H1 (cell line): Measurements from ENCODE around the gene PGAM5. TPM values are rescaled to one million over a fixed set of nuclear protein-coding genes. Genes with fewer than 3 reads are reported as not detected.

ENCODE experiments used
- CTCF ChIA-PET: fragments of 300-600 bp; sonication (Branson Sonifier 250); formaldehyde crosslinking; loops from one replicate; lab custom pipeline; 2021; ENCODE audit not compliant: partially characterized antibody; lab: Charles Lee
- POLR2A ChIA-PET: fragments of 300-600 bp; sonication (Branson Sonifier 250); formaldehyde crosslinking; loops from one replicate; lab custom pipeline; 2021; ENCODE audit warnings: inconsistent platforms; ENCODE audit not compliant: partially characterized antibody; lab: Charles Lee
- DNase-seq, 2 experiments: peaks; one replicate each; pipeline versions ENCODE4 v3.0.0 to v3.0.0-alpha.2; 2010 to 2022; ENCODE audit warnings: low spot score in 2 of 2, low read depth in 1 of 2, mixed read lengths in 1 of 2
- FAIRE-seq: peaks from 2 replicates; lab custom pipeline; 2011; peaks lifted over from hg19 to GRCh38; lab: Jason Lieb, UNC
- H2AFZ ChIP-seq: 2 replicates; pipeline ENCODE4 v1.8.1; 2012; ENCODE audit warnings: low read length, inconsistent platforms
- H2AK5ac ChIP-seq: 2 replicates; pipeline ENCODE4 v1.6.1; 2013; ENCODE audit warnings: low read depth, low read length
- H2BK120ac ChIP-seq: replicated peaks from 2 replicates; pipeline ENCODE3; 2013; ENCODE audit warnings: low read depth, low read length, inconsistent platforms
- H2BK12ac ChIP-seq: 2 replicates; pipeline ENCODE4 v1.6.1; 2013; ENCODE audit warnings: low read depth, low read length
- H2BK15ac ChIP-seq: 2 replicates; pipeline ENCODE4 v1.6.1; 2013; ENCODE audit warnings: low read length
- H2BK20ac ChIP-seq: 2 replicates; pipeline ENCODE4 v1.6.1; 2013; ENCODE audit warnings: low read length
- H2BK5ac ChIP-seq: 2 replicates; pipeline ENCODE4 v1.6.1; 2013; ENCODE audit warnings: low read depth, low read length
- H3K14ac ChIP-seq: 2 replicates; pipeline ENCODE4 v1.6.1; 2013; ENCODE audit warnings: inconsistent platforms; ENCODE audit not compliant: insufficient read length
- H3K18ac ChIP-seq: 2 replicates; pipeline ENCODE4 v1.6.1; 2013; ENCODE audit warnings: low read length; ENCODE audit errors: extremely low read depth
- H3K23ac ChIP-seq: 2 replicates; pipeline ENCODE4 v1.6.1; 2013; ENCODE audit warnings: inconsistent platforms; ENCODE audit not compliant: insufficient read length
- H3K23me2 ChIP-seq: 2 replicates; pipeline ENCODE4 v1.6.1; 2013; ENCODE audit warnings: low read depth, low read length
- H3K27ac ChIP-seq: 2 replicates; pipeline ENCODE4 v1.6.1; 2011; ENCODE audit warnings: low read depth, low read length, inconsistent platforms
- H3K27me3 ChIP-seq, 4 experiments: replicated peaks in 1 of 4; 1 replicate in 1 of 4; 2 replicates in 3 of 4; pipeline versions ENCODE4 v1.6.1 to v1.8.1; 2011 to 2013; ENCODE audit warnings: low read length in 3 of 4, mild to moderate bottlenecking in 3 of 4, inconsistent platforms in 2 of 4, mixed read lengths in 2 of 4, moderate library complexity in 1 of 4; ENCODE audit not compliant: control insufficient read depth in 3 of 4, insufficient read depth in 3 of 4; ENCODE audit errors: extremely low read depth in 1 of 4
- H3K36me3 ChIP-seq, 4 experiments: 2 replicates each; pipeline versions ENCODE4 v1.6.1 to v1.8.1; 2011 to 2013; ENCODE audit warnings: mild to moderate bottlenecking in 4 of 4, low read length in 3 of 4, moderate library complexity in 2 of 4, control low read depth in 1 of 4, inconsistent platforms in 1 of 4; ENCODE audit not compliant: insufficient read depth in 4 of 4, control insufficient read depth in 2 of 4
- H3K4ac ChIP-seq: replicated peaks from 2 replicates; pipeline ENCODE3; 2013; ENCODE audit warnings: low read length, low read depth, mixed read lengths, inconsistent platforms; ENCODE audit not compliant: insufficient read length
- H3K4me1 ChIP-seq, 4 experiments: replicated peaks in 1 of 4; 1 replicate in 1 of 4; 2 replicates in 3 of 4; pipeline versions ENCODE4 v1.6.1 to v1.8.1; 2011 to 2013; ENCODE audit warnings: low read length in 3 of 4, inconsistent platforms in 2 of 4, mixed read lengths in 1 of 4; ENCODE audit not compliant: insufficient read depth in 4 of 4, control insufficient read depth in 3 of 4
- H3K4me2 ChIP-seq, 2 experiments: 2 replicates each; pipeline versions ENCODE4 v1.6.1 to v1.8.1; 2011 to 2013; ENCODE audit warnings: low read depth in 2 of 2, low read length in 2 of 2, control low read depth in 1 of 2, inconsistent platforms in 1 of 2, mild to moderate bottlenecking in 1 of 2; ENCODE audit not compliant: insufficient read depth in 1 of 2
- H3K4me3 ChIP-seq, 4 experiments: fragments of 200-600, 300-600 bp in 1 of 4; sonication (generic), shearing (Covaris generic), sonication (Bioruptor Twin) in 1 of 4; 2 replicates each; pipeline versions ENCODE4 v1.5.1 to v1.8.1; 2011 to 2016; ENCODE audit warnings: low read length in 4 of 4, low read depth in 3 of 4, control low read depth in 2 of 4, inconsistent platforms in 2 of 4, mild to moderate bottlenecking in 2 of 4, mixed read lengths in 1 of 4, moderate library complexity in 1 of 4; ENCODE audit not compliant: insufficient read depth in 2 of 4; ENCODE audit errors: extremely low read depth in 1 of 4
- H3K56ac ChIP-seq: replicated peaks from 2 replicates; pipeline ENCODE3; 2013; ENCODE audit warnings: low read depth, mild to moderate bottlenecking, mixed read lengths, low read length, inconsistent platforms; ENCODE audit not compliant: insufficient read length
- H3K79me1 ChIP-seq: 2 replicates; pipeline ENCODE4 v1.6.1; 2013; ENCODE audit warnings: low read depth, low read length, control low read depth
- H3K79me2 ChIP-seq, 2 experiments: 2 replicates each; pipeline versions ENCODE4 v1.6.1 to v1.8.1; 2012 to 2013; ENCODE audit warnings: low read length in 2 of 2, mild to moderate bottlenecking in 2 of 2, inconsistent platforms in 1 of 2; ENCODE audit not compliant: insufficient read depth in 2 of 2, control insufficient read depth in 1 of 2
- H3K9ac ChIP-seq, 4 experiments: replicated peaks in 1 of 4; 1 replicate in 1 of 4; 2 replicates in 3 of 4; pipeline versions ENCODE4 v1.6.1 to v1.8.1; 2011 to 2013; ENCODE audit warnings: low read depth in 3 of 4, low read length in 3 of 4, control low read depth in 2 of 4, mild to moderate bottlenecking in 2 of 4, moderate library complexity in 2 of 4, inconsistent platforms in 1 of 4; ENCODE audit errors: extremely low read depth in 1 of 4
- H3K9me3 ChIP-seq, 2 experiments: 2 replicates each; pipeline versions ENCODE4 v1.6.1 to v1.8.1; 2012 to 2013; ENCODE audit warnings: mild to moderate bottlenecking in 2 of 2, moderate library complexity in 2 of 2, control low read depth in 1 of 2, inconsistent platforms in 1 of 2, low read depth in 1 of 2, low read length in 1 of 2, mixed read lengths in 1 of 2; ENCODE audit not compliant: insufficient read depth in 2 of 2
- H4K20me1 ChIP-seq, 2 experiments: replicated peaks in 1 of 2; 2 replicates each; pipeline versions ENCODE3 to v1.8.1; 2011 to 2013; ENCODE audit warnings: inconsistent platforms in 2 of 2, low read length in 2 of 2, mild to moderate bottlenecking in 1 of 2; ENCODE audit not compliant: insufficient read depth in 2 of 2, control insufficient read depth in 1 of 2
- H4K5ac ChIP-seq: 2 replicates; pipeline ENCODE4 v1.6.1; 2013; ENCODE audit warnings: low read length, low read depth, mixed read lengths, inconsistent platforms; ENCODE audit not compliant: insufficient read length
- H4K8ac ChIP-seq: 2 replicates; pipeline ENCODE4 v1.8.0; 2013; ENCODE audit warnings: mild to moderate bottlenecking, moderate library complexity, low read length, inconsistent platforms; ENCODE audit not compliant: insufficient read depth; ENCODE audit errors: extremely low read depth
- H4K91ac ChIP-seq: replicated peaks from 2 replicates; pipeline ENCODE3; 2013; ENCODE audit warnings: low read length, mixed read lengths, inconsistent platforms; ENCODE audit not compliant: insufficient read length
- YY1 ChIP-seq: IDR thresholded peaks from 2 replicates; pipeline ENCODE4 v1.6.1; 2011; ENCODE audit warnings: low read depth, mild to moderate bottlenecking, low read length
- WGBS, 2 experiments: shearing (Covaris generic) in 1 of 2; methylation state at CpG; one replicate each; pipeline versions ENCODE4 v1.1.6 to v1.1.7; 2013 to 2015; ENCODE audit warnings: low lambda C conversion rate in 2 of 2, mixed read lengths in 2 of 2, inconsistent platforms in 1 of 2, low coverage in 1 of 2, missing lambda C conversion rate in 1 of 2; ENCODE audit not compliant: insufficient replicate concordance in 2 of 2, insufficient coverage in 1 of 2, insufficient read length in 1 of 2; ENCODE audit errors: extremely low coverage in 1 of 2, missing lambda C conversion rate in 1 of 2; 5-methylcytosine and 5-hydroxymethylcytosine counted together
- polyA plus RNA-seq, 7 experiments: library from polyadenylated mRNA; depleted of rRNA in 3 of 7; stranded (reverse) in 5 of 7; unstranded in 2 of 7; fragments of >200 nt in 5 of 7; fragments of 200-250 nt in 2 of 7; gene quantifications; 1 replicate in 5 of 7; 2 replicates in 1 of 7; 4 replicates in 1 of 7; pipeline versions ENCODE4 v1.2.1 to v1.2.3, GENCODE V29; 2011 to 2013; ENCODE audit warnings: missing spikeins in 2 of 7, mixed read lengths in 2 of 7
- total RNA-seq: library from RNA; stranded (reverse); fragmentation: NEBNext Ultra II Directional; extraction: Animal tissue kit (Norgen Biotek cat#: 25700); gene quantifications from 2 replicates; pipeline ENCODE4 v1.2.1, GENCODE V29; 2021
- TF ChIP-seq, protein P1 (sequence below): IDR thresholded peaks from 2 replicates; pipeline ENCODE4 v1.6.1; 2012; ENCODE audit warnings: low read length, inconsistent platforms

PGAM5 gene
- total and polyA plus RNA-seq, 2 of the 8 experiments (the other 6 are each of a cell fraction or from before 2014, with no cell fraction given): 66.4 to 84.0 TPM

DNA sequence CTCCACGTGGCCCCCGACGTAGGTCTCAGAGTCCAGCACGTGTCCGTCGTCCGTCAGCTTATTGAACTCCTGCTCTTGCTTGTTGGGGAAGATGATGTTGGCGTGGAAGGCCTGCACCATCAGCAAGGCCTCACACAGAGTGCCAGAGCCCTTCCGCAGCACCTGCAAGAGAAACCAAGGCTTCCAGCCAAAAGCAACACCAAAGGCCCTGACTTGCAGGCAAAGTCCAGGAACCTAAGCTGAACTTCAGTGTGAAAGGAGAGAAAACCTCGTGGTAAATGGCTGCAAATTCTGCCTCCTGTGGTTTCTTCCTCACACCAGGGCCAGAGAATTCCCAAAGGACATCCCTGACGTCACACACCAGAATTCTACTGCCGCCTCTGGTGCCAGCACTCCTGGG lies 38.0 kb upstream of the PGAM5 start:
- no peak for DNase-seq
- POLR2A ChIA-PET: interaction anchor here (0.9 kb wide), 1 partner anchor 34 kb away, joined by 4 read pairs; no protein-coding TSS in a partner anchor
- no peaks in the 10 kb centered on the region; a peak in 2 of 7 replicates for H3K4me1 ChIP-seq

More for the DNA sequence above, 38.0 kb upstream of the PGAM5 start:
- H2BK15ac ChIP-seq: no peak overlapping the region
- H4K5ac ChIP-seq: no peak overlapping the region
- no peak overlapping the region for H3K56ac ChIP-seq
- H3K9me3 ChIP-seq: no peaks in the 10 kb centered on the region
- H2AK5ac ChIP-seq: no peak overlapping the region
- no peak overlapping the region for H2BK5ac ChIP-seq
- no peaks in the 10 kb centered on the region for H3K27me3 ChIP-seq
- H3K4me3 ChIP-seq: no peak overlapping the region
- H3K18ac ChIP-seq: no peak overlapping the region
- no peak for FAIRE-seq
- TF ChIP-seq, protein P1, sequence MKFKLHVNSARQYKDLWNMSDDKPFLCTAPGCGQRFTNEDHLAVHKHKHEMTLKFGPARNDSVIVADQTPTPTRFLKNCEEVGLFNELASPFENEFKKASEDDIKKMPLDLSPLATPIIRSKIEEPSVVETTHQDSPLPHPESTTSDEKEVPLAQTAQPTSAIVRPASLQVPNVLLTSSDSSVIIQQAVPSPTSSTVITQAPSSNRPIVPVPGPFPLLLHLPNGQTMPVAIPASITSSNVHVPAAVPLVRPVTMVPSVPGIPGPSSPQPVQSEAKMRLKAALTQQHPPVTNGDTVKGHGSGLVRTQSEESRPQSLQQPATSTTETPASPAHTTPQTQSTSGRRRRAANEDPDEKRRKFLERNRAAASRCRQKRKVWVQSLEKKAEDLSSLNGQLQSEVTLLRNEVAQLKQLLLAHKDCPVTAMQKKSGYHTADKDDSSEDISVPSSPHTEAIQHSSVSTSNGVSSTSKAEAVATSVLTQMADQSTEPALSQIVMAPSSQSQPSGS: no peak
- no peak for TF ChIP-seq YY1
- TF ChIP-seq, all 59 proteins: peak for 0
- 94% methylated on average over 11 of the region's 12 CpGs; no CpG with 5 or more reads in 1 of the 2 experiments for WGBS, 2 experiments
- Histone ChIP-seq H3K27ac (no peak overlapping the region), H3K14ac (no peak overlapping the region), H3K79me2 (no peaks in the 10 kb centered on the region; a peak in 1 of 4 replicates), H3K23ac (no peak overlapping the region), H2AFZ (no peak overlapping the region), H4K91ac (no peak overlapping the region), H4K8ac (no peak overlapping the region), H3K36me3 (peaks cover 54 to 89% (median 71%) of the 10 kb centered on the region in 4 experiments), H3K9ac (no peak overlapping the region), H3K4me2 (no peak overlapping the region), H3K79me1 (peaks cover 4% of the 10 kb centered on the region; the same call in 1 of the 2 replicates), H3K4ac (no peak overlapping the region), H2BK20ac (no peak overlapping the region), H4K20me1 (peaks cover 3 to 26% of the 10 kb centered on the region in 2 experiments), H2BK120ac (no peak overlapping the region), H2BK12ac (no peak overlapping the region), H3K23me2 (no peaks in the 10 kb centered on the region; the same call in 1 of the 2 replicates)
- CTCF ChIA-PET: interaction anchor here (0.7 kb wide), 1 partner anchor 24 kb away, joined by 3 read pairs; no protein-coding TSS in a partner anchor
